GM04504 (cell line): ENCODE results near the gene ATL1.
"Not testable (repeated sequence)": the region's sequence is repeated elsewhere in the genome, so short reads cannot be mapped to it uniquely, and the experiment has no call there.

ENCODE experiments used
- DNase-seq: peaks from one replicate; pipeline ENCODE4 v3.0.0-alpha.2; 2012; ENCODE audit warnings: low read depth

Gene ATL1

DNA sequence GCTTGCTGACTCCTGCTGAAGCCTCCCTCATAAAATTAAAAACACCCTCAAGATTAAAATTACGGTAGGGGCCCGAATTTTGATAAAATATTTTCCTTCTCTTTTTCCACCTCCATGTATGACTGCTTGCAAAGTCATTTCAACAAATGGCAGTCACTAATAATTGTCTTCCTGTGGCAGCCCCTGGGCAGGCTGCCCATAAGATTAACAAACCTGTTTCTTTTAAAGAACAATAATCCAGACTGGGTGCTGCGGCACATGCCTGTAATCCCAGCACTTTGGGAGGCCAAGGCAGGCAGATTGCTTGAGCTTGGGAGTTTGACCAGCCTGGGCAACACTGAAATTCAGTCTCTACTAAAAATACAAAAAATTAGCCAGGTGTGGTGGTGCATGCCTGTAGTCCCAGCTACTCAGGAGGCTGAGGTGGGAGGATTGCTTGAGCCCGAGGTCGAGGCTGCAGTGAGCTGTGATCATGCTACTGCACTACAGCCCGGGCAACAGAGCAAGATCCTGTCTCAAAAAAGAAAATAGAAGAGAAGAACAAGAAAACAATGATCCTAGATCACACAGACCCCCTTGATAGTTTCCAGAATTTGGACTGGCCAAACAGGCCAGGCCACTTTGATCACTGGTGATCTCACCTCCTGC is 99.5 kb downstream of the ATL1 start:
- DNase-seq = no peak

DNA sequence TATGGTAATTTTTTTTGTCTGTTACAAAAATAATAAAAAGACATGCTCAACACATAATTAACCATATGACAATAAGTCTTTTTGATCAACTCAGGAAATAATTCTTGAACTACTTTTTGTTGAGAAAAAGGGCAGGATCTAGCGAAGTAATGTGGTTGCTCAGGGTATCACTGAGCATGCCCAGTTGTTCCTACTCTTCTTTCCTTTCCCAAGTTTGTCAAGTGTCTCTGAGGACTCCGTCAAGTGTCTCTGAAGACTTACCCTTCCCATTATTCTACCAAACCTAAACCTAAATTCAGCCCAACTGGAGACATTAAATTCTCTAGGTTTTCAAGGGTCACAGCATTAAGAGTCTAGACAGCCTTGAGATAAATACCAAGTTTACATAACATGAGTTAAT is 104.6 kb downstream of the ATL1 start:
- not testable (repeated sequence) for DNase-seq

GRCh38 chr14:50665300-50665699 is 105.4 kb downstream of the ATL1 start:
- not testable (repeated sequence) for DNase-seq

DNA sequence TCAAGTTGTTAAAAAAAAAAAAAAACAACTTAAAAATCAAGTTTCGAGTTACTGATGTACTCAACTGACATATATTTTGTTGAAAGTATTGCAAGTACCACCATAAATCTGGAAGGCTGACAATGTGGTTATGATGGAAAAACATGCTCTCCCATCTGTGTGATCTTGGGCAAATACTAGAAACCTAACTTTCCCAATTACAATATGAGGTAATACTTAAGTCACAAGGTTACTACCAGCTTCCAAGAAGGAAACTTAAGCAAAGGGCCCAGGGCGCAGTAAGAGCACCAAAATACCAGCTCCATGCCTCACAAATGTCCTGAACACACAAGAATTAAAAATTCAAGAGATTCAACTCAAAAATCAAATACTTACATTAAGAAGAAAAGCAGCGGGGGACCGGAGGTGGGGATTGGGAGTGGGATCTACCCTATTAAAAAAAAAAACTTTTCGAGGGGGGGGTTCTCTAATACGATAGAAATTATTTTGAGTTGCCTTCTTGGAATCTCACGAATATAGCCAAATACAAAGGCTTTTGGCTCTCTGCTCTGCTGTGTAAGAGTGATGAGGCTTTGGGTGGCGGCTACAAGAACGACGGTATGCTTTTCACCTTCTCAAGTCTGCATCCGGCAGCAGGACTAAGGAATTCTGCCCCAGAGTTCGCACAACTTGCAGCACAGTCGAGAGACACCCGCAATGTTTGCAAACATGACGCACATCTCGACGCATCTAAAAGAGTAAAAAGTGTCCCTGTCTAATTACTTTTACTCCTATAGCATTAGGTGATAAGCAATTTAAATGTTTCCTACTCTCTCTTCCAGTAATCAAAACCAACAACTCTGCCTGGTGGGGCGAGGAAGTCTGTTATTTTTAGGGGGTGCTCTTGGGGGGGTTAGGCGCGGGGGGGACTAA is 107.1 kb downstream of the ATL1 start:
- DNase-seq = peak; percentile 27

GRCh38 chr14:50667684-50667995 is 107.7 kb downstream of the ATL1 start:
- DNase-seq = no peak

DNA sequence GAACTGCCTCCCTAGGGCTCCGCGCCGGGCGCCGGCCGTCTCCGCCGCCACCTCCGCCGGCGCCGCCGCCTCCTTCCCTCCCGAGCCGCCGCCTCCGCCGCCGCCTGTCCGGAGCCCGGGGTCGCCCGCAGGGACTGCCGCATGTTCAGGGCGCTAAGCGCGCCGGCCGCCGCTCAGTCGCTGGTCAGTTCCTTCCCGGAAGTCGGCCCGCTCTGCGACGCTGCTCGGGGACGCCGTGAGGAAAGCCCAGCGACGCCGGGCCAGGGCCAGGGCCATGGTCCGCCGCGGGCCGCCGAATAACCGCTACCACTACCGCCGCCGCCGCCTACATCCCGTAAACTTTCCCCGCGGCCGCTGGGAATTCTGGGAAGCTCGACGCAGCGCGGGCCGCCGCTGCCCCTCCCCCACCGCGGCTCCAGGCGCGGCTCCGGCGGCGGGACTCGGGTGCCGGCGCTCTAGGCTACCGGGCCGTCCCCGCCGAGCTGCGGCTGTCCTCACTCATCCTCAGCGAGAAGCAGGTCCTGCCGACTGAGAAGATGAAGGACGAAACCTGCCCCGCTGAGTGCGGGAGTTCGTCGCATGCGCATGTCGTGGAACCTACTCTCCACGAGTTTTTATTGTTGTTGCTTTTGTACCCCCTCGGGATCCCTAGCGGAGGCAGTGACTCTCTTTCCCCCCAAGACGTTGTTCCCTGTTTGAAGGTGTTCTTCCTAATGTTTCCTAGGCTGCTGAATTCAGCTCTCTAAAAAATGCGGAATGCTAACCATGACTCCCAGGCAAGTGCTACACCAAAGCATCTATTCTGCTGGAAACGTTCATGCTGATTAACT is 108.3 kb downstream of the ATL1 start, which contains the start of gene SAV1:
Gene SAV1, minus strand, starts transcription at position 311 of the 830 bp plus-strand sequence. CDS start 339 bp downstream, outside the sequence.
- DNase-seq = peak; percentile 63

DNA sequence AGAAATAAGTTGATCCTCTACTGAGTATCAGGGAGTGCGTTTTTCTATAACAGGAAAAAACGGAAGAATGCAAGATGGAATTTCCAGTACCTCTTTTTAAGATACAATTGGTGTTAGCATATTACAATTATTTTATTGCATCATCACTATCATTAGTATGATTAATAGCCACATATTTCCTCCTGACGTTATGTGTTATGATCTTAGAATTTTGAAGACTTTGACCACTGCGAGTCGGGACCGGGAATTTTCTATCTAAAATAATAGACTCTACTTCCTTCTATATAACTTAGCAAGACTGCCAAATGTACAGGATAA is 108.8 kb downstream of the ATL1 start:
- DNase-seq = no peak

- no peak for DNase-seq
These were observed 109.6 kb downstream of the ATL1 start for GRCh38 chr14:50669441-50669986.

- DNase-seq = no peak
These were observed 110.4 kb downstream of the ATL1 start for GRCh38 chr14:50670196-50670865.

GRCh38 chr14:50670866-50671256 is 110.9 kb downstream of the ATL1 start:
- no peak for DNase-seq

GRCh38 chr14:50675597-50675996 is 115.7 kb downstream of the ATL1 start:
- no peak for DNase-seq

GRCh38 chr14:50676814-50677516 is 117.0 kb downstream of the ATL1 start:
- no peak for DNase-seq

- DNase-seq = no peak
These were observed 117.7 kb downstream of the ATL1 start for GRCh38 chr14:50677527-50678063.

DNA sequence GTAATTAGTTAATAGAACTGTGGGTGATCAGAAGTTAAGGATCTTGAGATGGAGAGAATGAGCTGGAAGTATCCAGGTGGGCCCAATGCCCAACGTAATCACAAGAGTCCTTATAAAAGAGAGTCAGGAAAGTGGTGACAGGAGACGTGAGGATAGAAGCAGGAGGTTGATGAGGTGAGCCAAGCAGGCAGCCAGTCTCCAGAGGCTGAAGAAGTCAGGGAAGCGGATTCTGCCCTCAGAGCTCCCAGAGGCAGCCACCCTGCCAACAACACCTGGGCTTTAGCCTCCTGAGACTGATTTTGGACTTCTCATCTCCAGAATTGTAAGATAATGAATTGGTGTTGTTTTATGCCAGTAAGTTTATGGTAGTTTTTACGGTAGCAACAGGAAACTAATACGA is 118.2 kb downstream of the ATL1 start:
- DNase-seq = no peak

GRCh38 chr14:50679674-50680073 is 119.7 kb downstream of the ATL1 start:
- no peak for DNase-seq
